Endothelial cell of umbilical vein (primary cell): ENCODE data around the gene COL16A1. TPM values are rescaled to one million over a fixed set of nuclear protein-coding genes. Genes with fewer than 3 reads are reported as not detected.

Experiments used
- BruUV-seq: library from RNA; stranded (reverse); fragments of 400-500 nt; replicated peaks from 2 replicates; lab custom pipeline; 2021; lab: Mats Ljungman, UMichigan
- CTCF ChIA-PET: fragments of 300-600, 350-600 bp; sonication (Branson Sonifier 250); formaldehyde crosslinking; loops from one replicate; lab custom pipeline; 2021; ENCODE audit warnings: antibody characterized with exemption, inconsistent platforms; lab: Charles Lee
- POLR2A ChIA-PET: fragments of 300-600, 350-600 bp; sonication (Branson Sonifier 250); formaldehyde crosslinking; loops from one replicate; lab custom pipeline; 2021; ENCODE audit warnings: antibody characterized with exemption, inconsistent platforms; lab: Charles Lee
- DNase-seq: peaks from one replicate; pipeline ENCODE4 v3.0.0-alpha.2; 2011; ENCODE audit warnings: low read depth, low spot score
- FAIRE-seq: peaks from 2 replicates; lab custom pipeline; 2011; peaks lifted over from hg19 to GRCh38; lab: Jason Lieb, UNC
- H2AFZ ChIP-seq: 2 replicates; pipeline ENCODE4 v1.6.0; 2012; ENCODE audit warnings: low read depth, low read length, control low read depth, inconsistent platforms
- H3K27ac ChIP-seq: 2 replicates; pipeline ENCODE4 v1.5.1; 2011; ENCODE audit warnings: low read depth, mild to moderate bottlenecking, control low read depth, low read length, moderate library complexity; ENCODE audit not compliant: insufficient read depth
- H3K27me3 ChIP-seq, 2 experiments: 2 replicates each; pipeline versions ENCODE4 v1.6.0 to v1.6.1; 2011; ENCODE audit warnings: low read length in 2 of 2, mixed read lengths in 1 of 2; ENCODE audit not compliant: control insufficient read depth in 2 of 2, insufficient read depth in 2 of 2
- H3K36me3 ChIP-seq, 2 experiments: 2 replicates in 1 of 2; 3 replicates in 1 of 2; pipeline ENCODE4 v1.5.1; 2011; ENCODE audit warnings: low read length in 2 of 2, mild to moderate bottlenecking in 1 of 2, moderate library complexity in 1 of 2; ENCODE audit not compliant: control insufficient read depth in 2 of 2, insufficient read depth in 2 of 2; ENCODE audit errors: extremely low read depth in 1 of 2
- H3K4me1 ChIP-seq: 3 replicates; pipeline ENCODE4 v1.5.1; 2011; ENCODE audit warnings: mild to moderate bottlenecking, low read length; ENCODE audit not compliant: control insufficient read depth, insufficient read depth; ENCODE audit errors: extremely low read depth
- H3K4me2 ChIP-seq: 2 replicates; pipeline ENCODE4 v1.6.1; 2011; ENCODE audit warnings: low read length, control low read depth, mixed read lengths; ENCODE audit not compliant: insufficient read depth
- H3K4me3 ChIP-seq, 3 experiments: fragments of 200-600 bp in 1 of 3; sonication (generic), shearing (Covaris generic) in 1 of 3; replicated peaks in 1 of 3; 2 replicates each; pipeline ENCODE4 v1.5.1; 2011 to 2016; ENCODE audit warnings: control low read depth in 3 of 3, low read length in 3 of 3, mild to moderate bottlenecking in 2 of 3, inconsistent platforms in 1 of 3, low read depth in 1 of 3, moderate library complexity in 1 of 3; ENCODE audit not compliant: insufficient read depth in 1 of 3
- H3K79me2 ChIP-seq: 2 replicates; pipeline ENCODE4 v1.6.0; 2012; ENCODE audit warnings: low read length, inconsistent platforms; ENCODE audit not compliant: control insufficient read depth, insufficient read depth
- H3K9ac ChIP-seq: replicated peaks from 2 replicates; pipeline ENCODE3; 2011; ENCODE audit warnings: low read length, control low read depth; ENCODE audit not compliant: insufficient read depth; ENCODE audit errors: extremely low read depth
- H3K9me1 ChIP-seq: replicated peaks from 3 replicates; pipeline ENCODE4 v1.6.0; 2011; ENCODE audit warnings: mild to moderate bottlenecking, low read length; ENCODE audit not compliant: control insufficient read depth, insufficient read depth; ENCODE audit errors: extremely low read depth
- H3K9me3 ChIP-seq: replicated peaks from 2 replicates; pipeline ENCODE4 v1.5.1; 2012; ENCODE audit warnings: low read length, inconsistent platforms; ENCODE audit not compliant: control insufficient read depth, insufficient read depth
- H4K20me1 ChIP-seq: replicated peaks from 2 replicates; pipeline ENCODE3; 2011; ENCODE audit warnings: mild to moderate bottlenecking, low read length; ENCODE audit not compliant: control insufficient read depth, insufficient read depth; ENCODE audit errors: extremely low read depth
- CTCF ChIP-seq, 2 donors: IDR thresholded peaks; 1 replicate in 1 of 2; 2 replicates in 1 of 2; pipeline ENCODE4 v1.5.1; 2011; ENCODE audit warnings: low read length in 2 of 2, mild to moderate bottlenecking in 2 of 2, moderate library complexity in 2 of 2, control low read depth in 1 of 2, inconsistent platforms in 1 of 2, low read depth in 1 of 2; ENCODE audit not compliant: insufficient read depth in 1 of 2; ENCODE audit errors: extremely low read depth in 1 of 2
- EZH2 ChIP-seq: IDR thresholded peaks from 2 replicates; pipeline ENCODE4 v1.6.1; 2012; ENCODE audit warnings: borderline replicate concordance, low read depth, mild to moderate bottlenecking, moderate library complexity, low read length, inconsistent platforms; ENCODE audit not compliant: severe bottlenecking
- FOS ChIP-seq: IDR thresholded peaks from 2 replicates; pipeline ENCODE4 v1.6.1; 2011; ENCODE audit warnings: mild to moderate bottlenecking, low read length, moderate library complexity, borderline replicate concordance; ENCODE audit not compliant: insufficient read depth
- GATA2 ChIP-seq: IDR thresholded peaks from 2 replicates; pipeline ENCODE4 v1.7.0; 2011; ENCODE audit warnings: low read depth, mild to moderate bottlenecking, moderate library complexity, mixed read lengths, low read length; ENCODE audit not compliant: insufficient read length, insufficient read depth
- JUN ChIP-seq: IDR thresholded peaks from 2 replicates; pipeline ENCODE4 v1.6.1; 2011; ENCODE audit warnings: borderline replicate concordance, low read depth; ENCODE audit not compliant: insufficient read length, insufficient read depth
- MYC ChIP-seq: IDR thresholded peaks from one replicate; pipeline ENCODE4 v1.6.1; 2011; ENCODE audit warnings: mild to moderate bottlenecking, low read depth, low read length
- POLR2A ChIP-seq: IDR thresholded peaks from 2 replicates; pipeline ENCODE4 v1.6.1; 2012; ENCODE audit warnings: low read depth, mild to moderate bottlenecking, control low read depth, low read length
- POLR2AphosphoS5 ChIP-seq: IDR thresholded peaks from 2 replicates; pipeline ENCODE4 v1.6.1; 2012; ENCODE audit warnings: low read depth, mild to moderate bottlenecking, control low read depth, low read length, moderate library complexity; ENCODE audit not compliant: insufficient read depth
- dilution Hi-C: fragments of 300-500 bp; cut with MboI; formaldehyde crosslinking; loops from one replicate; pipeline ENCODE4 v1.15.0; 2019; ENCODE audit warnings: low sequenced_read_pairs; ENCODE audit not compliant: extremely low pct_ligation_motif_present
- intact Hi-C: fragments of 100-400 bp; cut with micrococcal nuclease; formaldehyde crosslinking; loops from one replicate; pipeline ENCODE4 v1.10.0; 2022
- polyA plus RNA-seq, 4 experiments: library from polyadenylated mRNA; depleted of rRNA in 3 of 4; stranded (reverse) in 3 of 4; unstranded in 1 of 4; fragments of >200 nt; gene quantifications; 2 replicates each; pipeline versions ENCODE4 v1.2.1 to v1.2.3, GENCODE V29; 2011 to 2012; ENCODE audit warnings: missing spikeins in 1 of 4
- total RNA-seq: library from RNA; stranded (reverse); gene quantifications from 2 replicates; pipeline ENCODE4 v1.2.3, GENCODE V29; 2021
- TF ChIP-seq, protein P1 (sequence below): IDR thresholded peaks from 2 replicates; pipeline ENCODE4 v1.6.1; 2011; ENCODE audit not compliant: insufficient read depth, insufficient read length

The COL16A1 gene
- total and polyA plus RNA-seq, 2 donors (not counting 3 experiments of a cell fraction or from before 2014, with no cell fraction given) = 0.68 to 1.2 TPM

- H3K79me2 ChIP-seq = no peaks in the 10 kb centered on the region
- dilution Hi-C loops (no loop called here), intact Hi-C loops (no loop called here)
- TF ChIP-seq JUN (no peak), EZH2 (no peak), MYC (no peak), CTCF (IDR thresholded peaks at IDR 0.05; ENCODE audit: extremely low read depth in 1 of 2, insufficient read depth in 1 of 2, low read depth in 1 of 2, low read length in 2 of 2) (no peak), GATA2 (no peak), POLR2AphosphoS5 (no peak), FOS (no peak), POLR2A (no peak)
- TF ChIP-seq, protein P1, sequence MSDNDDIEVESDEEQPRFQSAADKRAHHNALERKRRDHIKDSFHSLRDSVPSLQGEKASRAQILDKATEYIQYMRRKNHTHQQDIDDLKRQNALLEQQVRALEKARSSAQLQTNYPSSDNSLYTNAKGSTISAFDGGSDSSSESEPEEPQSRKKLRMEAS = no peak
- H3K9me3 ChIP-seq = no peaks in the 10 kb centered on the region
- H4K20me1 ChIP-seq = no peaks in the 10 kb centered on the region
- no peak overlapping the region for H2AFZ ChIP-seq
- H3K4me2 ChIP-seq = no peak overlapping the region
- no peak for DNase-seq
- H3K9me1 ChIP-seq = no peaks in the 10 kb centered on the region
- no peaks in the 10 kb centered on the region for H3K27me3 ChIP-seq
- FAIRE-seq = no peak
- H3K9ac ChIP-seq = no peak overlapping the region
- BruUV-seq = no TSS peak
- POLR2A ChIA-PET = no interaction called here
- no peak overlapping the region for H3K27ac ChIP-seq
- H3K36me3 ChIP-seq = no peaks in the 10 kb centered on the region
- CTCF ChIA-PET = interaction anchor here (0.8 kb wide), 1 partner anchor 44 kb away, joined by 3 read pairs; no protein-coding TSS in a partner anchor
- no peak overlapping the region for H3K4me3 ChIP-seq
- H3K4me1 ChIP-seq = peaks cover 13% of the 10 kb centered on the region
Observed at GRCh38 chr1:31673433-31673832, 30.4 kb downstream of the COL16A1 start.
